Measurements from ENCODE around the gene BMPR2.

Gene BMPR2

GRCh38 chr2:202495230-202495604 lies 119.1 kb downstream of the BMPR2 start:
- no peak for TF ChIP-seq CREB1 (IDR thresholded peaks at IDR 0.05; ENCODE audit: low read depth)
- TF ChIP-seq TCF12 (IDR thresholded peaks at IDR 0.05; ENCODE audit: low read depth): no peak
- TF ChIP-seq, protein P1, sequence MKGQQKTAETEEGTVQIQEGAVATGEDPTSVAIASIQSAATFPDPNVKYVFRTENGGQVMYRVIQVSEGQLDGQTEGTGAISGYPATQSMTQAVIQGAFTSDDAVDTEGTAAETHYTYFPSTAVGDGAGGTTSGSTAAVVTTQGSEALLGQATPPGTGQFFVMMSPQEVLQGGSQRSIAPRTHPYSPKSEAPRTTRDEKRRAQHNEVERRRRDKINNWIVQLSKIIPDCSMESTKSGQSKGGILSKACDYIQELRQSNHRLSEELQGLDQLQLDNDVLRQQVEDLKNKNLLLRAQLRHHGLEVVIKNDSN (IDR thresholded peaks at IDR 0.05): no peak
- TF ChIP-seq, protein P2, sequence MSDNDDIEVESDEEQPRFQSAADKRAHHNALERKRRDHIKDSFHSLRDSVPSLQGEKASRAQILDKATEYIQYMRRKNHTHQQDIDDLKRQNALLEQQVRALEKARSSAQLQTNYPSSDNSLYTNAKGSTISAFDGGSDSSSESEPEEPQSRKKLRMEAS (IDR thresholded peaks at IDR 0.05): no peak
- TF ChIP-seq ZBTB7A (IDR thresholded peaks at IDR 0.05; ENCODE audit: low read depth): no peak
- no peak for TF ChIP-seq CEBPB (IDR thresholded peaks at IDR 0.05)
- no peak for TF ChIP-seq TAF1 (IDR thresholded peaks at IDR 0.05; ENCODE audit: low read depth)

GRCh38 chr2:202508686-202509085 lies 132.6 kb downstream of the BMPR2 start:
- TF ChIP-seq RAD21 (IDR thresholded peaks at IDR 0.05; ENCODE audit: low read depth) (no peak), CEBPB (IDR thresholded peaks at IDR 0.05) (no peak), NFIC (IDR thresholded peaks at IDR 0.05) (no peak), EGR1 (IDR thresholded peaks at IDR 0.05) (no peak), YY1 (IDR thresholded peaks at IDR 0.05; ENCODE audit: low read depth) (no peak), TCF12 (IDR thresholded peaks at IDR 0.05; ENCODE audit: low read depth) (no peak), TAF1 (IDR thresholded peaks at IDR 0.05; ENCODE audit: low read depth) (no peak), TEAD4 (IDR thresholded peaks at IDR 0.05) (no peak), FOXM1 (IDR thresholded peaks at IDR 0.05; ENCODE audit: borderline replicate concordance, low read depth) (no peak), ZBTB7A (IDR thresholded peaks at IDR 0.05; ENCODE audit: low read depth) (no peak), EP300 (IDR thresholded peaks at IDR 0.05; ENCODE audit: borderline replicate concordance) (no peak), CREB1 (IDR thresholded peaks at IDR 0.05; ENCODE audit: low read depth) (no peak)
- TF ChIP-seq, protein P1 (IDR thresholded peaks at IDR 0.05): no peak
- TF ChIP-seq, protein P3, sequence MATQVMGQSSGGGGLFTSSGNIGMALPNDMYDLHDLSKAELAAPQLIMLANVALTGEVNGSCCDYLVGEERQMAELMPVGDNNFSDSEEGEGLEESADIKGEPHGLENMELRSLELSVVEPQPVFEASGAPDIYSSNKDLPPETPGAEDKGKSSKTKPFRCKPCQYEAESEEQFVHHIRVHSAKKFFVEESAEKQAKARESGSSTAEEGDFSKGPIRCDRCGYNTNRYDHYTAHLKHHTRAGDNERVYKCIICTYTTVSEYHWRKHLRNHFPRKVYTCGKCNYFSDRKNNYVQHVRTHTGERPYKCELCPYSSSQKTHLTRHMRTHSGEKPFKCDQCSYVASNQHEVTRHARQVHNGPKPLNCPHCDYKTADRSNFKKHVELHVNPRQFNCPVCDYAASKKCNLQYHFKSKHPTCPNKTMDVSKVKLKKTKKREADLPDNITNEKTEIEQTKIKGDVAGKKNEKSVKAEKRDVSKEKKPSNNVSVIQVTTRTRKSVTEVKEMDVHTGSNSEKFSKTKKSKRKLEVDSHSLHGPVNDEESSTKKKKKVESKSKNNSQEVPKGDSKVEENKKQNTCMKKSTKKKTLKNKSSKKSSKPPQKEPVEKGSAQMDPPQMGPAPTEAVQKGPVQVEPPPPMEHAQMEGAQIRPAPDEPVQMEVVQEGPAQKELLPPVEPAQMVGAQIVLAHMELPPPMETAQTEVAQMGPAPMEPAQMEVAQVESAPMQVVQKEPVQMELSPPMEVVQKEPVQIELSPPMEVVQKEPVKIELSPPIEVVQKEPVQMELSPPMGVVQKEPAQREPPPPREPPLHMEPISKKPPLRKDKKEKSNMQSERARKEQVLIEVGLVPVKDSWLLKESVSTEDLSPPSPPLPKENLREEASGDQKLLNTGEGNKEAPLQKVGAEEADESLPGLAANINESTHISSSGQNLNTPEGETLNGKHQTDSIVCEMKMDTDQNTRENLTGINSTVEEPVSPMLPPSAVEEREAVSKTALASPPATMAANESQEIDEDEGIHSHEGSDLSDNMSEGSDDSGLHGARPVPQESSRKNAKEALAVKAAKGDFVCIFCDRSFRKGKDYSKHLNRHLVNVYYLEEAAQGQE (IDR thresholded peaks at IDR 0.05; ENCODE audit: low read depth): no peak
- TF ChIP-seq, protein P2 (IDR thresholded peaks at IDR 0.05): no peak

DNA sequence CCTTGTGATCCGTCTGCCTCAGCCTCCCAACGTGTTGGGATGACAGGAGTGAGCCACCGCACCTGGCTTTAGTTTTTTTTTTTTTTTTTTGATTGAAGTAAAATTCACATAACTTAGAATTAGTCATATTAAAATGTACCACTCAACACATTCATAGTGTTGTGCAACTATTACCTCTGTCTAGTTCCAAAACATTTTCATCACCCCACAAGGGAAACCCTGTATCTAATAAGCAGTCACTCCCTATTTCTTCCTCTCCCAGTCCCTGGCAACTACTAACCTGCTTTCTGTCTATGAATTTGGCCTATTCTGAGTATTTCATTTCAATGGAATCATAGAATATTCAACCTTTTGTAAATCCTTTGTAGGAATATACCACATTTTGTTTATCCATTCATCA lies 134.8 kb downstream of the BMPR2 start:
- TF ChIP-seq TEAD4 (IDR thresholded peaks at IDR 0.05) (no peak), YY1 (IDR thresholded peaks at IDR 0.05; ENCODE audit: low read depth) (no peak), CEBPB (IDR thresholded peaks at IDR 0.05) (no peak), CREB1 (IDR thresholded peaks at IDR 0.05; ENCODE audit: low read depth) (no peak), TAF1 (IDR thresholded peaks at IDR 0.05; ENCODE audit: low read depth) (no peak)
- TF ChIP-seq, protein P2 (IDR thresholded peaks at IDR 0.05): no peak
- TF ChIP-seq, protein P3 (IDR thresholded peaks at IDR 0.05; ENCODE audit: low read depth): no peak
- TF ChIP-seq, protein P1 (IDR thresholded peaks at IDR 0.05): no peak

DNA sequence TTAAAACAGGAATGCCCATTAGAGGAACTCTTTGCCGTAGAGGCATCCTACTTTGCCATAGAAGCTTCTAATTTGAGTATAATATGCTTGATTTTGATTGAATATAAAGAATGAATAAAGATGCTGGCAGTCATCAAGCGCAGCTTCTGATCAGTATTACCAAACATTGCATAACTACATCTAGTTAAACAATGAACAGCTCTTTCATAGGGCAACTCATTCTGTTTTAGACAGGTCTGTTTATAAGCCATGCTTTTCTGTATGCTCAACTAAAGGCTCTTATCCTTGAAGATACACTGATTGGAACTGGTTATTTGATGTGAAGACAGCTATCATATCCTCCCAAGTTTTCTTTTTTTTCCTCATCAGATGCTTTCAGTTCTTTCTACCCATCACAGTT lies 136.0 kb downstream of the BMPR2 start:
- TF ChIP-seq, protein P2 (IDR thresholded peaks at IDR 0.05): no peak
- TF ChIP-seq EGR1 (IDR thresholded peaks at IDR 0.05): no peak
- no peak for TF ChIP-seq YY1 (IDR thresholded peaks at IDR 0.05; ENCODE audit: low read depth)
- TF ChIP-seq NFIC (IDR thresholded peaks at IDR 0.05): no peak
- TF ChIP-seq CEBPB (IDR thresholded peaks at IDR 0.05): no peak
- TF ChIP-seq RAD21 (IDR thresholded peaks at IDR 0.05; ENCODE audit: low read depth): no peak
- no peak for TF ChIP-seq TEAD4 (IDR thresholded peaks at IDR 0.05)
- TF ChIP-seq, protein P1 (IDR thresholded peaks at IDR 0.05): no peak
- no peak for TF ChIP-seq TAF1 (IDR thresholded peaks at IDR 0.05; ENCODE audit: low read depth)
- no peak for TF ChIP-seq FOXM1 (IDR thresholded peaks at IDR 0.05; ENCODE audit: borderline replicate concordance, low read depth)
- no peak for TF ChIP-seq CREB1 (IDR thresholded peaks at IDR 0.05; ENCODE audit: low read depth)
- TF ChIP-seq, protein P3 (IDR thresholded peaks at IDR 0.05; ENCODE audit: low read depth): no peak
- no peak for TF ChIP-seq ZBTB7A (IDR thresholded peaks at IDR 0.05; ENCODE audit: low read depth)
- no peak for TF ChIP-seq TCF12 (IDR thresholded peaks at IDR 0.05; ENCODE audit: low read depth)
- TF ChIP-seq EP300 (IDR thresholded peaks at IDR 0.05; ENCODE audit: borderline replicate concordance): no peak

Measured in Ishikawa (cell line).